Stimulated activated CD4-positive, alpha-beta T cell treated with anti-CD3 and anti-CD28 coated beads, Interleukin-1b, Interleukin-23, amount 100 ng/mL, for 1 hour (primary cell): ENCODE measurements around the gene PLCD3.

Experiments used
- DNase-seq, 2 donors: peaks; one replicate each; pipeline ENCODE4 v3.0.0-alpha.2; 2020; ENCODE audit warnings: low read depth in 2 of 2

The PLCD3 gene

GRCh38 chr17:45073414-45074070 lies 58.8 kb downstream of the PLCD3 start:
- no peak for DNase-seq

- DNase-seq: no peak
Observed at GRCh38 chr17:45070809-45071208, 61.5 kb downstream of the PLCD3 start.

GRCh38 chr17:45070001-45070400 lies 62.3 kb downstream of the PLCD3 start:
- DNase-seq: no peak

GRCh38 chr17:45067637-45068036 lies 64.7 kb downstream of the PLCD3 start:
- no peak for DNase-seq

GRCh38 chr17:45063198-45063597 lies 69.1 kb downstream of the PLCD3 start:
- no peak for DNase-seq

GRCh38 chr17:45061606-45062205 lies 70.6 kb downstream of the PLCD3 start:
- no peak for DNase-seq

- peak; percentile 83 to 85 for DNase-seq
Observed at GRCh38 chr17:45060797-45061605, 71.3 kb downstream of the PLCD3 start, which contains the start of gene NMT1. NMT1 (plus strand) TSS chr17:45061317; CDS start chr17:45061330, 13 bp downstream.

GRCh38 chr17:45060382-45060796 lies 71.9 kb downstream of the PLCD3 start:
- no peak for DNase-seq
